ENCODE results near the gene SCN3B. TPM values are rescaled to one million over a fixed set of nuclear protein-coding genes. Genes with fewer than 3 reads are reported as not detected.

The SCN3B gene
- total and polyA plus RNA-seq, 2 donors from 2014 or later, result 0.43 to 2.8 TPM

GRCh38 chr11:123587559-123587958, 66.9 kb downstream of the SCN3B start:
- Histone ChIP-seq H3K9ac (ENCODE audit: low read length in 3 of 3) (no peak overlapping the region), H3K27me3 (ENCODE audit: control insufficient read depth, insufficient read depth, low read length) (no peaks in the 10 kb centered on the region), H3K27ac (ENCODE audit: low read depth in 2 of 2, low read length in 2 of 2) (no peak overlapping the region), H3K4me1 (ENCODE audit: control insufficient read depth in 2 of 3, insufficient read depth in 2 of 3, low read depth in 1 of 3, low read length in 3 of 3) (peaks cover 0 to 4% (median 0%) of the 10 kb centered on the region in 3 donors), H3K9me3 (ENCODE audit: control insufficient read depth in 2 of 3, insufficient read depth in 1 of 3, low read length in 3 of 3) (no peaks in the 10 kb centered on the region), H3K4me3 (ENCODE audit: low read length in 3 of 3) (no peak overlapping the region), H3K36me3 (ENCODE audit: control insufficient read depth in 2 of 3, insufficient read depth in 3 of 3, low read length in 3 of 3) (no peaks in the 10 kb centered on the region)
- no peak for DNase-seq
- no peak for TF ChIP-seq CTCF (IDR thresholded peaks at IDR 0.05; ENCODE audit: borderline replicate concordance, extremely low read depth, insufficient read depth)
- intact Hi-C loops (cut with DNase I), result no loop called here
- FAIRE-seq, result no peak

GRCh38 chr11:123587044-123587443, 67.4 kb downstream of the SCN3B start:
- Histone ChIP-seq H3K9ac (ENCODE audit: low read length in 3 of 3) (no peak overlapping the region), H3K4me1 (ENCODE audit: control insufficient read depth in 2 of 3, insufficient read depth in 2 of 3, low read depth in 1 of 3, low read length in 3 of 3) (peaks cover 0 to 4% (median 0%) of the 10 kb centered on the region in 3 donors), H3K27ac (ENCODE audit: low read depth in 2 of 2, low read length in 2 of 2) (no peak overlapping the region), H3K9me3 (ENCODE audit: control insufficient read depth in 2 of 3, insufficient read depth in 1 of 3, low read length in 3 of 3) (no peaks in the 10 kb centered on the region), H3K27me3 (ENCODE audit: control insufficient read depth, insufficient read depth, low read length) (no peaks in the 10 kb centered on the region), H3K36me3 (ENCODE audit: control insufficient read depth in 2 of 3, insufficient read depth in 3 of 3, low read length in 3 of 3) (no peaks in the 10 kb centered on the region), H3K4me3 (ENCODE audit: low read length in 3 of 3) (no peak overlapping the region)
- intact Hi-C loops (cut with DNase I), result no loop called here
- DNase-seq (no peak), FAIRE-seq (no peak)
- no peak for TF ChIP-seq CTCF (IDR thresholded peaks at IDR 0.05; ENCODE audit: borderline replicate concordance, extremely low read depth, insufficient read depth)

GRCh38 chr11:123586568-123586967, 67.9 kb downstream of the SCN3B start:
- Histone ChIP-seq H3K9me3 (ENCODE audit: control insufficient read depth in 2 of 3, insufficient read depth in 1 of 3, low read length in 3 of 3) (no peaks in the 10 kb centered on the region), H3K36me3 (ENCODE audit: control insufficient read depth in 2 of 3, insufficient read depth in 3 of 3, low read length in 3 of 3) (no peaks in the 10 kb centered on the region), H3K4me3 (ENCODE audit: low read length in 3 of 3) (no peak overlapping the region), H3K4me1 (ENCODE audit: control insufficient read depth in 2 of 3, insufficient read depth in 2 of 3, low read depth in 1 of 3, low read length in 3 of 3) (peaks cover 0 to 4% (median 0%) of the 10 kb centered on the region in 3 donors), H3K27me3 (ENCODE audit: control insufficient read depth, insufficient read depth, low read length) (no peaks in the 10 kb centered on the region), H3K9ac (ENCODE audit: low read length in 3 of 3) (no peak overlapping the region), H3K27ac (ENCODE audit: low read depth in 2 of 2, low read length in 2 of 2) (no peak overlapping the region)
- intact Hi-C loops (cut with DNase I), result no loop called here
- no peak for DNase-seq
- TF ChIP-seq CTCF (IDR thresholded peaks at IDR 0.05; ENCODE audit: borderline replicate concordance, extremely low read depth, insufficient read depth), result no peak
- FAIRE-seq, result no peak

GRCh38 chr11:123585706-123586105, 68.7 kb downstream of the SCN3B start:
- Histone ChIP-seq H3K4me3 (ENCODE audit: low read length in 3 of 3) (no peak overlapping the region), H3K36me3 (ENCODE audit: control insufficient read depth in 2 of 3, insufficient read depth in 3 of 3, low read length in 3 of 3) (no peaks in the 10 kb centered on the region), H3K27me3 (ENCODE audit: control insufficient read depth, insufficient read depth, low read length) (no peaks in the 10 kb centered on the region), H3K4me1 (ENCODE audit: control insufficient read depth in 2 of 3, insufficient read depth in 2 of 3, low read depth in 1 of 3, low read length in 3 of 3) (peaks cover 0 to 4% (median 0%) of the 10 kb centered on the region in 3 donors), H3K9me3 (ENCODE audit: control insufficient read depth in 2 of 3, insufficient read depth in 1 of 3, low read length in 3 of 3) (no peaks in the 10 kb centered on the region), H3K27ac (ENCODE audit: low read depth in 2 of 2, low read length in 2 of 2) (no peak overlapping the region), H3K9ac (ENCODE audit: low read length in 3 of 3) (no peak overlapping the region)
- TF ChIP-seq CTCF (IDR thresholded peaks at IDR 0.05; ENCODE audit: borderline replicate concordance, extremely low read depth, insufficient read depth), result no peak
- DNase-seq (peak in 2 of 5 donors; percentile 17 to 34), FAIRE-seq (no peak)
- intact Hi-C loops (cut with DNase I), result no loop called here
